ENCODE data around the gene KLHDC9. TPM values are rescaled to one million over a fixed set of nuclear protein-coding genes. Genes with fewer than 3 reads are reported as not detected.

Gene KLHDC9
- total and polyA plus RNA-seq, 9 of the 15 experiments (the other 6 are each of a cell fraction or from before 2014, with no cell fraction given): not detected

DNA sequence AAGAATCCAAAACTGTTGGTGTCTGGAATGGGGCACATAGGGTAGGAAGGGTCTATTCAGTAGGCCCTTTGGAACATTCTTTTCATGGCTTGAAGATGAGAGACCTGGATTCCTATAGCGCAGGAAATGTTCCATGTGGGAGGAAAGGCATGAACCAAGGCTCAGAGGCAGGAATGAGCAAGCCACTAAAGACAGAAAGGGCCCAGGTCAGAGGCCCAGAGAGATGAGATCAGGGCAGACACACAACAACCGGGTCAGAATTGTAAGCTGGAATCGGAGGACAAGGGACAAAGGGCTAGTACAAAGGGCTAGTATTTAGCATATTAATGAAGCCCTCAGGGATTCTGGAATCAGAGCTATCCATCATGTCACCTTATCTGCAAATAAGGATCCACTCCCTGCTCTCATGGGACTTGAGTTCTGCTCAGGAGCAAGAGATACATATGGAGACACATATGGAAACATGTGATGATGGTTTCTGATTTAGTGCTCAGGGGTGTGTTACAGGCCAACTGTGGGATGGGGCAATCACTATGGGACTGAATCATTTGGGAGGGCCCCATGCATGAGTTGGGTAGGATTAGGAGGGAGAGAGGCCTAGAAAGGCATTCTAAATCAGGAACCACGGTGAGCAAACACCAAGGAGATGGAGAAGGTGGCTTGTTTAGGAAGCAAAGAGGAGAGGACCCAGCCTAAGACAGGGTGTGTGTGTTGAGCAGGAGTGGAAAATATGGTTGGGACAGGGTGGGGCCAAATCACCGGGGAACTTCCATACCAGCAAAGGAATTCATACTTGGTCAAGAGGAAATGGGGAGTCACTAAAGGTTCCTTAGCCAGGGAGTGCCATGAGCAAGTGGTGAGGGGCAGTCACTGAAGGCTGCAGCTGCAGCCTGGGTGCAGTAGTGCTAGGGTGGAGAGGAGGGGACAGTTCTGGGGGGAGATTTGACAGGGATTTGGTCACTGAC is 17.4 kb upstream of the KLHDC9 start:
- no peak overlapping the region for H3K4me3 ChIP-seq

More for the DNA sequence above, 17.4 kb upstream of the KLHDC9 start:
- H3K9me1 ChIP-seq (ENCODE audit: control insufficient read depth, insufficient read depth, low read length): no peaks in the 10 kb centered on the region
- FAIRE-seq: no peak
- no peak overlapping the region for H2AFZ ChIP-seq (ENCODE audit: low read depth, low read length)
- ATAC-seq: no peak
- no peaks in the 10 kb centered on the region for H3K27me3 ChIP-seq (ENCODE audit: control insufficient read depth in 2 of 2, insufficient read depth in 2 of 2, low read length in 2 of 2)
- peaks cover 17 to 18% of the 10 kb centered on the region in 2 experiments; a peak in 4 of 5 replicates for H3K4me1 ChIP-seq (replicated peaks in 1 of 2; ENCODE audit: control insufficient read depth in 2 of 2, insufficient read depth in 2 of 2, low read length in 2 of 2)
- H3K9me3 ChIP-seq (replicated peaks; ENCODE audit: control insufficient read depth, insufficient read depth, low read depth, low read length): no peaks in the 10 kb centered on the region
- no peaks in the 10 kb centered on the region for H4K20me1 ChIP-seq (replicated peaks; ENCODE audit: control insufficient read depth, insufficient read depth, low read length)
- H3K4me2 ChIP-seq (ENCODE audit: insufficient read depth, low read length): no peak overlapping the region
- in situ Hi-C loops (cut with MboI): loop anchor here (25.0 kb wide), 1 partner anchor 243 kb away; no protein-coding TSS in a partner anchor
- intact Hi-C loops (cut with micrococcal nuclease): no loop called here
- H3K36me3 ChIP-seq (ENCODE audit: control insufficient read depth, insufficient read depth, low read length): no peaks in the 10 kb centered on the region
- ChIA-PET POLR2A (interaction anchor here (0.6 to 2.1 kb wide), 2 partner anchors 34 to 233 kb away, joined by 3 to 5 read pairs; partner anchors contain the start of gene USF1), CTCF (ENCODE audit: low intra/inter-chr PET ratio) (no interaction called here)
- TF ChIP-seq, protein P1, sequence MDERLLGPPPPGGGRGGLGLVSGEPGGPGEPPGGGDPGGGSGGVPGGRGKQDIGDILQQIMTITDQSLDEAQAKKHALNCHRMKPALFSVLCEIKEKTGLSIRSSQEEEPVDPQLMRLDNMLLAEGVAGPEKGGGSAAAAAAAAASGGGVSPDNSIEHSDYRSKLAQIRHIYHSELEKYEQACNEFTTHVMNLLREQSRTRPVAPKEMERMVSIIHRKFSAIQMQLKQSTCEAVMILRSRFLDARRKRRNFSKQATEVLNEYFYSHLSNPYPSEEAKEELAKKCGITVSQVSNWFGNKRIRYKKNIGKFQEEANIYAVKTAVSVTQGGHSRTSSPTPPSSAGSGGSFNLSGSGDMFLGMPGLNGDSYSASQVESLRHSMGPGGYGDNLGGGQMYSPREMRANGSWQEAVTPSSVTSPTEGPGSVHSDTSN (CRISPR knock-in tag; IDR thresholded peaks at IDR 0.05; ENCODE audit: low read depth): no peak
- TF ChIP-seq, protein P1 (tag; conservative IDR thresholded peaks at IDR 0.05; ENCODE audit: low read depth): 0 out of 2 replicates have a peak, but pooled peaks have one; percentile 30
- TF ChIP-seq MEIS2 (IDR thresholded peaks at IDR 0.05; ENCODE audit: partially characterized antibody): peak; percentile 65
- TF ChIP-seq BRD9 (IDR thresholded peaks at IDR 0.05; ENCODE audit: low read depth, partially characterized antibody): no peak
- TF ChIP-seq, protein P2, sequence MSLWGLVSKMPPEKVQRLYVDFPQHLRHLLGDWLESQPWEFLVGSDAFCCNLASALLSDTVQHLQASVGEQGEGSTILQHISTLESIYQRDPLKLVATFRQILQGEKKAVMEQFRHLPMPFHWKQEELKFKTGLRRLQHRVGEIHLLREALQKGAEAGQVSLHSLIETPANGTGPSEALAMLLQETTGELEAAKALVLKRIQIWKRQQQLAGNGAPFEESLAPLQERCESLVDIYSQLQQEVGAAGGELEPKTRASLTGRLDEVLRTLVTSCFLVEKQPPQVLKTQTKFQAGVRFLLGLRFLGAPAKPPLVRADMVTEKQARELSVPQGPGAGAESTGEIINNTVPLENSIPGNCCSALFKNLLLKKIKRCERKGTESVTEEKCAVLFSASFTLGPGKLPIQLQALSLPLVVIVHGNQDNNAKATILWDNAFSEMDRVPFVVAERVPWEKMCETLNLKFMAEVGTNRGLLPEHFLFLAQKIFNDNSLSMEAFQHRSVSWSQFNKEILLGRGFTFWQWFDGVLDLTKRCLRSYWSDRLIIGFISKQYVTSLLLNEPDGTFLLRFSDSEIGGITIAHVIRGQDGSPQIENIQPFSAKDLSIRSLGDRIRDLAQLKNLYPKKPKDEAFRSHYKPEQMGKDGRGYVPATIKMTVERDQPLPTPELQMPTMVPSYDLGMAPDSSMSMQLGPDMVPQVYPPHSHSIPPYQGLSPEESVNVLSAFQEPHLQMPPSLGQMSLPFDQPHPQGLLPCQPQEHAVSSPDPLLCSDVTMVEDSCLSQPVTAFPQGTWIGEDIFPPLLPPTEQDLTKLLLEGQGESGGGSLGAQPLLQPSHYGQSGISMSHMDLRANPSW (CRISPR knock-in tag; IDR thresholded peaks at IDR 0.05): no peak
- no peak overlapping the region for H3K27ac ChIP-seq (ENCODE audit: extremely low read depth, low read depth, low read length)
- no peak for DNase-seq (ENCODE audit: extremely low read depth in 1 of 4, low spot score in 3 of 4)
- H3K9ac ChIP-seq (ENCODE audit: insufficient read depth in 1 of 2, low read depth in 2 of 2, low read length in 2 of 2): no peak overlapping the region
- 25% methylated on average over 5 of the region's 5 CpGs for WGBS (ENCODE audit: insufficient coverage, low coverage, missing lambda C conversion rate)
- no peaks in the 10 kb centered on the region for H3K79me2 ChIP-seq (ENCODE audit: control insufficient read depth, insufficient read depth, low read length)
- BruUV-seq (replicated peaks): no TSS peak

Data from K562 (cell line).